ENCODE results near the gene HSPB3.
A peak's percentile ranks its signal among the peaks of the same experiment; 100 is the strongest.
"Not testable (repeated sequence)": the region's sequence is repeated elsewhere in the genome, so short reads cannot be mapped to it uniquely, and the experiment has no call there.

The HSPB3 gene, protein sequence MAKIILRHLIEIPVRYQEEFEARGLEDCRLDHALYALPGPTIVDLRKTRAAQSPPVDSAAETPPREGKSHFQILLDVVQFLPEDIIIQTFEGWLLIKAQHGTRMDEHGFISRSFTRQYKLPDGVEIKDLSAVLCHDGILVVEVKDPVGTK

DNA sequence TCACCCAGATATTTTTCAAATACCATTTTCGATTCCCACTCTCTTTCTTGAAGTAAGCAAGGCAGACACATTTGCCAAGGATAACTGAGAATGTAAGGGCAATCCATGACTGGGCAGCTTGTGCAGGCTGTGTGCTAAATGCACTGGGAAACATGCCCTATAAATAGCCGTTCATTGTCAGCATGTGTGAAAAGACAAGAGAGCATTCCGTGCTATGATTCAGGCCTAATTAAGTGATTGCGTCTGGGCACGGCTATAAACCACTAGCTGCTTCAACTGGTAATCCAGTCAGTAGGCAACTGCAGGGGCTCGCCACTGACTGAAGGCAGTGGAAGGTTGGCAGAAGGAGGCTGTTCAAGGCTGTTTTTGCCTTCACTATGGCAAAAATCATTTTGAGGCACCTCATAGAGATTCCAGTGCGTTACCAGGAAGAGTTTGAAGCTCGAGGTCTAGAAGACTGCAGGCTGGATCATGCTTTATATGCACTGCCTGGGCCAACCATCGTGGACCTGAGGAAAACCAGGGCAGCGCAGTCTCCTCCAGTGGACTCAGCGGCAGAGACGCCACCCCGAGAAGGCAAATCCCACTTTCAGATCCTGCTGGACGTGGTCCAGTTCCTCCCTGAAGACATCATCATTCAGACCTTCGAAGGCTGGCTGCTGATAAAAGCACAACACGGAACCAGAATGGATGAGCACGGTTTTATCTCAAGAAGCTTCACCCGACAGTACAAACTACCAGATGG, at the start of gene HSPB3:
HSPB3 (plus strand) TSS at position 287 of the 745 bp plus-strand sequence; CDS start at position 378, 91 bp downstream.
- no peak for DNase-seq

DNA sequence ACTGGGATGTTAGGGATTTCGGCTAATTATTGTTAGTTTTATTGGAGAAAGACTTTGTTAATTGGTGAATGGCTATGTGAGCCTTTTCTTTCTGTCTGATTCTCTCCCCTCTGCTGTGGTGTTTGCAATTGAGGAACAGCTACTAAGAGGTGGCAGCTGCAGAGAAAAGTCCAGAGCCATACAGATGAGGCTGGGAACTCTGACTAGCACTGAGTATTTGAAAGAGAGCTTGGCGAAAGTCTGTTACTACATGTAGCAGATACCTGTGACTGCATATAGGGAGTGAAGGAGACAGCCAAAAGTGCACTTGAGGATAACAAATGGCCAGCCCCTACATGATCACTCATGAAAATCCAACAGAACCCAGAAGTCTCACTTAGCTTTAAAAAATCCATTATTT, 44.3 kb upstream of the HSPB3 start:
- no peak for DNase-seq

DNA sequence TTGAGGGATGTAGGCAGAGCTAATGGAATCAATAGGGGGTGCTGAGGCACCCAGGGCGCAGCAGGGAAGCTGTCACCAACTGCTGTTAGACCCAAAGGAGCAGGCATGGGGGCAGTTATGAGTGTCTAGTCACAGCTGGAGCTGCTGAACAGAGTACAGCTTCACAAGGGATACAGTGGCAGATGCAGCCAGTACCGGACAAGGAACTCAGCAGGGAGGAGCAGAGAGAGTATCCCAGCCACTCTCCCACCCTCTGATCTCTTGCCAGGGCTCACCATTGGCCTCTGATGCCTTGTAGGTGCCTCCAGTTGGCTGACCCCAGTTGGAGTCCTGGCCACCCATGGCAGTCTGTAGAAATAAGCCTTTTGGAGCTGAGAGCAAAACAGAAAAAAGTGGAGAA, 42.6 kb upstream of the HSPB3 start:
- DNase-seq = no peak

DNA sequence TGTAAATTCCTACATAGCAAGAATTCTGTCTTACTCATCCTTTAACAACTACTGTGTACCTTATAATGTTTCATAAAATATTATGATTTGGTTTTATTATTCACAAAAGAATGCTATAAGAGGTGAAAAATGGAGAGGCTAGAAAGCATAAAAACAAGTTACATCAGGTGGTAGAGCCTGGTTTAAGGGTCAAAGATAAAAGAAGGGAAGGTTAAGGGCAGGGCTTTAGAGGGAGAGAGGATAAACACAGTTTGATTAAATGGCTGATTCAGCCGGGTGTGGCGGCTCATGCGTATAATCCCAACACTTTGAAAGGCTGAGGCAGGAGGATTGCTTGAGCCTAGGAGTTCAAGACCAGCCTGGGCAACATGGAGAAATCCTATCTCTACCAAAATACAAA, 40.4 kb upstream of the HSPB3 start:
- DNase-seq = no peak

DNA sequence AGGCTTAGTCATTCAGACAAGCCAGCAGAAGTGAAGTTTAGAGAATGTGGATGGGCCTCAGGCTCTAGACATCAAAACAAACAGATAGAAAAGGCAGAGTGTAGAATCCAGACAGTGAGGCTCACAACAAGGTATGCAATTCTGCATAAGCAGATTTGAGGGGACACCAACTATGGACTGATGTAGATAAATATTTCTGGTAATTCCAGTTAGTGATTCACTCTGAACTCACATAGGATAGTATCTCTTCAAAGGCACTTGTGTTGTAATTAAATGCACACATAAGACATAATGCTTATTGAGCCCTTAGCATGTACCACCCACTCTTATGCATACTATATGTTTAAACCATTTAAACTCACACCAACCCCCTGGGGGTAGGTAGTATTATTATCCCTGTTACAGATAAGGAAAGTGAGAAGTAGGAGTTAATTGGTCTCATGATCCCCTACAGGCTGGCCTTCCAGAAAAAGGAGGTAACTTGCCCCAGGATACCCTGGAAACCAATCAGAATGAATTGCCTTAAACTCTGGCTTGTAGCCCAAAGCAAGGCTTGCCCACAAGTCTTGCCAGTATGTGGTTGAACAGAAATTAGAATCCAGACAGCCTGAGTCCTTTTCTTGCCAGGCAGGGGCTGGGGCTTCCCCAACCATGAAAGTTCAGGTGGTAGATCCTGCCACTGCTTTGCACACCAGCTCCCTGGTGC, 39.5 kb upstream of the HSPB3 start:
- DNase-seq = no peak

DNA sequence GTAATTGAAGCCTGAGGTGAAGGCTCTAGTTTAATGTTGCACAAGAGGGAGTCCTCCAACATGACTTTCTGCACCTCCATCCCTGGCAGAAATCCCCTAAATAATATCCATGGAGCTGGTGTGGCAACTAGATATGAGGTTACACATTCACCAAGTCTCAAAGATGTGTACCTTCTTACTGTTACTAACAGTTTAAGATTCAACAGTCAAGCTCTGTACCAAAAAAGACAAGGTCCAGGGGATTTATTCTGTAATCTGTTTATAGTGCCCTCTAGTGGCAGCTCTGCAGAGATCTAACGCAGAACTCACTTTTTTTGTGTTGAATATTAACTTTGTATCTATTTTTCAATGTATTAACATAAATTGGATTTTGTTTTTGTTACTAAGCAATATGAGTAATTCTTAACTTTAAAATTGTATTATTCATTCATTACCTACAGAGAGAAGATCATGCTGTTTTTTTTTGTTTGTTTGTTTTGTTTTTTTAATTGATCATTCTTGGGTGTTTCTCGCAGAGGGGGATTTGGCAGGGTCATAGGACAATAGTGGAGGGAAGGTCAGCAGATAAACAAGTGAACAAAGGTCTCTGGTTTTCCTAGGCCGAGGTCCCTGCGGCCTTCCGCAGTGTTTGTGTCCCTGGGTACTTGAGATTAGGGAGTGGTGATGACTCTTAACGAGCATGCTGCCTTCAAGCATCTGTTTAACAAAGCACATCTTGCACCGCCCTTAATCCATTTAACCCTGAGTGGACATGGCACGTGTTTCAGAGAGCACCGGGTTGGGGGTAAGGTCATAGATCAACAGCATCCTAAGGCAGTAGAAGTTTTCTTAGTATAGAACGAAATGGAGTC, 35.7 kb upstream of the HSPB3 start:
- DNase-seq = peak in 1 of 2 donors; percentile 61

DNA sequence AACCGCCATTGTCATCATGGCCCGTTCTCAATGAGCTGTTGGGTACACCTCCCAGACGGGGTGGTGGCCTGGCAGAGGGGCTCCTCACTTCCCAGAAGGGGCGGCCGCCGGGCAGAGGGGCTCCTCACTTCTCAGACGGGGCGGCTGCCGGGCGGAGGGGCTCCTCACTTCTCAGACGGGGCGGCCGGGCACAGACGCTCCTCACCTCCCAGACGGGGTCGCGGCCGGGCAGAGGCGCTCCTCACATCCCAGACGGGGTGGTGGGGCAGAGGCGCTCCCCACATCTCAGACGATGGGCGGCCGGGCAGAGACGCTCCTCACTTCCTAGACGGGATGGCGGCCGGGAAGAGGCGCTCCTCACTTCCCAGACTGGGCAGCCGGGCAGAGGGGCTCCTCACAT, 35.0 kb upstream of the HSPB3 start:
- DNase-seq = not testable (repeated sequence)

DNA sequence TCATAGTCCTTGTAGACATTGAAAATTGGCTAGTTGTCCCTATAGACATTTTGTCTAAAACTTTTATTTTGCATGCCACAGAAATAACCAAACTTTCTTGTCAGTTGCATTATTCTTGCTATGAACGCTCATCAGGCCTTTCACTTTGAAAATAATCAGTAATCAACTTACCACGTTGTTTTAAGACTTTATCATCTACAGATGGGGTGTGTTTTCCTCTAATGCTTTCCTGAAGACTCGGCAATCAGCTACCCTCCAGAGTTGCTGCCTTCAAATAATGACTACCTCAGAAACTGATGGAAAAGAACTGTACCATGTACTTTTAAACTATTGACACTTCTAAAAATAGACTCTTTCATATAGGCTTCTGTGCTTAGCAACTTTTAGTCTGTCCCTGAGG, 33.5 kb upstream of the HSPB3 start:
- DNase-seq = no peak

DNA sequence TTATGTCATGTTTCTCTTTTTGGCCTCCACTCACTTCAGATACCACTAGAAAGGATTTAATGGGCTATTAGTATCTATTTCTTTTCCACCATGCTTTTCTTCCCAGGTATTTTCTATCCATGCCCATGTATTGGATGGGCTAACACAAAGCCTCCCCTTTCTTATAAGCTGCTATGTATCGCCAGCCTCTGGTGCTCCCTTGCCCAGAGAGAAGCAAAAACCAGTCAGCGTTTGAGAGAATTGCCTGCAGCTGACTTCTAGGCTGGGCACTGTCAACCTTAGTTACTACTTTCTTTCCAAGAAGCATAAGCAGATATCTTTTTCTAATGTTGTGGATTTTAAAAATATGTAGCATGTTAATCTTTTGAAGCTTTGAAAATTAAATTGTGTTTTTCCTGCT, 30.2 kb upstream of the HSPB3 start:
- no peak for DNase-seq

DNA sequence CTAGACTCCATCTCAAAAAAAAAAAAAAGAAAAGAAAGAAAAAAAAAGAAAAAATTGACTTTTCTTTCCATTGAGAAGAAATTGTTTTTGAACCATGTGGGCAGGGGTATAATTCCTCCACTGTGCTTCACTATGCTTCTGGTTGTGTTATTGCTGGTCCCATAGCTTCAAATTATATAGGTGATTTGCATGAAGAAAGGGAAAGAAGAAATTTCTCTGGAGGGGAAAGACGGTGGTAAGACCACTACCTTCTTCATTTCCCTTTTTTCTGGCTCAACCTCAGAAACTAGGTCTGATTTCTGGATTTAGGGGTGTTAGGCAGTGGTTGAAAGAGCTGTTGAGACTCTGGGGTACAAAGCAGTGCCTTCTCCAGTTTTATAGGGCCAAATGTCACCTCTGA, 29.3 kb upstream of the HSPB3 start:
- no peak for DNase-seq

DNA sequence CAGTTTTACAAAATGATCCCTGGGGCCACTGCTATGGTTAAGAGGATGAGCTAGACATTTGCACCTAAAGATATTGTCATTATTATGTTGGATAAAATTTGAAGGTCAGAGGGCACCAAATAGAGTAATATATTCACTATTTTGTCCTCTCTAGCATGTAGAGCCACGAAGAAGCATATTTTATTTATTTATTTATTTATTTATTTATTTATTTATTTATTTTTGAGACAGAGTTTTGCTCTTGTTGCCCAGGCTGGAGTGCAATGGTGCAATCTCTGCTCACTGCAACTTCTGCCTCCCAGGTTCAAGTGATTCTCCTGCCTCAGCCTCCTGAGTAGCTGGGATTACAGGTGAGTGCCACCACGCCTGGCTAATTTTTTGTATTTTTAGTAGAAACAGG, 20.8 kb upstream of the HSPB3 start:
- not testable (repeated sequence) for DNase-seq

DNA sequence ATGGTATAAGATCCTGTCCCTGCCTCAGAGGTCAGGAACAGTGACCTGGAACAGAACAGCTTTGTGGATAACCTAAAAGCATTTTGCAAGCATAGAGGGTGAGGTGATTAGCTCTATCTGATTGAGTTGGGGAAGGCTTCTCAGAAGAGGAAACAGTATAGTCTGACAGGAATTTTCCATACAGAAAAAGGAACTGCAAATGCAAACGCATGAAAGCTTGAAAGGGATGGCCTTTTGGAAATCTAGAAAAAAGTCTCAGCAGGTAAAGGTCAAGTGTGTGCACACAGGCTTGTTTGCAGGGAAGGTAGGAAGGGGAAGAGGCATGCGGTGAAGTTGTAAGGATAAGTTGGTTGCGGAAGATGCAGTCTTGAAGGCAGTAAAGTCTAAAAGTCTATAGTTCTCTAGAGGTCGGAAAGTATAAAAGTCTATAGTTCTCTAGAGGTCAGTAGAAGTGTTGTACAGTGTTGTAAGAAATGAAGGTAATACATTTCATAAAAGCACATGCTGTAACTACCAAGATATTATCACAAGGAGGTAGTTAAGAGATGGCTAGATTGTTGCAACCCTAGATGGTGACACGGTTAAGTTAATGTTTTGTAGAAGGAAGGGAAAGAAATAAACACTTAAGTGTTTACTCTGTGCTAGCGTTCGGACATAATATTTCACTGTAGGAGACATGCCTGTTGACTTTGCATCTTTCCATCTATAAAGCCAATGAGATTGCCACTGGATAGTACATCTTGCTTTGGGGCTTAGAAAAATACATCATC, 16.7 kb upstream of the HSPB3 start:
- no peak for DNase-seq

DNA sequence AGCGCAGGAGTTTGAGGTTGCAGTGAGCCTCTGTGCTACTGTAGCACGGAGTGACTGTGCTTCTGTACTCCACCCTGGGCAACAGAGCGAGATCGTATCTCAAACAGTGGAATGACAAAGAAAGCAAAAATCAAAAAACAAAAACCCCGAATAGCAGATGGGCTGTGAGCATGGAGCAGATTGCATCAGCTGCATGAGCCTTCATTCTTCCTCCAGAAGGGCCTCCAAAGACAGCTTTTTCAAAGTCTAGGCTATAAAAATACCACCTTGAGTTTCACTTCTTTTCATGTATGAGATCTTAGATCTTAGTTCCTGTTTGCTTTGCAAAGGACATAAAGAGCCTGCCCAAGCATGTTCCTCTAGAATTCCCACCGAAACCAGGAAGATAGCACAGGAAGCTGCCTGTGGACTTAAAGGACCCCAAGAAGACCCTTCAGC, 15.0 kb upstream of the HSPB3 start:
- peak in 1 of 2 donors; percentile 47 for DNase-seq

DNA sequence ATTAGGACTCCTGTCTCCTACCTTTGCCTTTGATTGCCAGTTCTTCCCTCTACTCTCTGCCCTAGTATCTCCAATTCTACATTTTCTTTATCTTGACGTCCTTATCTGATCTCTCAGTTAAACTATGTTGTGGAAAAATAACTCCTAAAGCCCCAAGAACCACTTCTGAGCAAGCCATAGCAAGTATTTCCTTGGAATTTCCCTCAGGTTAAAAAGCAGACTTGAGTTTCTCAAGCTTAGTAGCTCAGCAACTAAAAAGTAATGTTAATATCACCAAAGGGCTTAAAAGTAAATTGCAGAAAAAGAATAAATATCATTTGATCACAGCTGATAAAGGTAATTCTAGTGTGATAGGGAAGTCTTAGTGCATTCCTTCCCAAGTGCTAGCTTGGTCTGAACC, 13.2 kb upstream of the HSPB3 start:
- no peak for DNase-seq

DNA sequence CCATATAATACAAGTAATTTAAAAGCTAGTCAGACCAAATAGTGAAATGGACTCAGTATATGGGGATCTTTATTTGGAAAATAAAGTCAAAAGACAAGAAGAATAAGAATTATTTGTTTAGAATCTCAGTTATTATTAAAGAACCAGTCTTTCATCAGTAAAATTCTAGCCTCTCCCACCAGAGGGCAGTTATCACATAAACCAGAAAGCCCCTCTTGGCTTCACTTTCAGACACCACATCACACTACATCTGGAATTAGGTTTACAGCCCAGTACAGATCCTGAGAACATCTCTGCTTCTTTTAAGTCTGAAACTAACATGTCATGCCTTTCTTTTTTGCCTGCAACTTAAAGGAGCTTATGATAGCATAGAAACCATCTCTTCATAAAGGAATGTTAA, 12.2 kb upstream of the HSPB3 start:
- no peak for DNase-seq

DNA sequence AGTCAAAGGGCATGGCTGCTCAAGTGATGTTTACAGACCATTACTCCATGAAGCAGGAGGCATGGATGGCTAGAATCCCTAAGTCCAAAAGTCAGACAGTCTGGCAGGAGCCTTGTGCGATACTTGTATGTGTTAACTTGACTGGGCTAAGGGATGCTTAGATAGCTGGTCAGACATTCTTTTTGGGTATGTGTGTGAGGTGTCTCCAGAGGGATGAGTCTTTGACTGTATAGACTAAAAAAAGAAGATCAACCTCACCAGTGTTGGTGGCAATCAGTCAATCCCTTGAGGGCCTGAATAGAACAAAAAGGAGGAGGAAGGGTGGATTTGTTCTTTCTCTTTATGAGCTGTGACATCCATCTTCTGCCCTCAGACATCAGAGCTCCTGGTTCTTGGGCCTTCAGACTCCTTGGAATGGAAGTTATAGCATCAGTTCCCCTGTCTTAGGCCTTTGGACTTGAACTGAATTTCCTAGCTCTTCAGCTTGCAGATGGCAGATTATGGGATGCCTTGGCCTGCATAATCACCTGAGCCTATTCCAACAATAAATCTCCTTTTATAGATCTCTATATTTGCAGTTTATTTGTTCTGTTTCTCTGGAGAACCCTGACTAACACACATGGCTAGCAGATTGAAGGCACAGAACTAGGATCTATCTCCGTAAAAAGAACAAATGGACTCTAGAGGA, 9.7 kb upstream of the HSPB3 start:
- DNase-seq = no peak

DNA sequence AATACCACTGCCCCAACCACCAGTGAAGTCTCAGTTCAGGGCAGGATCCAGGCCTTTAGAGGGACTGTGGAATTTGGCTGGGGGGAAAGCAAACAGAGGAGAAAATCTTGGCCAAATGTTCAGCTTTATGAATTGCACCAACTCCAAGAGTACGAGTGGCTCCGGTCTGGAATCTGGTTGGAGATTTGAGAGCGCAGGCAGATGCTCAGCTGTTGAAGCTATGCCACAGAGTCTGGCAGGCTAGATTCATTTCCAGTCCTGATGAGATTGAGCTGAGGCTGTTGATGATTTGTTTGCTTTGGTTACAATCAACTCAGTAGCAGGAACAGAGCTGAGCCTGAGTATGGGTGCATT, 9.1 kb upstream of the HSPB3 start:
- DNase-seq = no peak

DNA sequence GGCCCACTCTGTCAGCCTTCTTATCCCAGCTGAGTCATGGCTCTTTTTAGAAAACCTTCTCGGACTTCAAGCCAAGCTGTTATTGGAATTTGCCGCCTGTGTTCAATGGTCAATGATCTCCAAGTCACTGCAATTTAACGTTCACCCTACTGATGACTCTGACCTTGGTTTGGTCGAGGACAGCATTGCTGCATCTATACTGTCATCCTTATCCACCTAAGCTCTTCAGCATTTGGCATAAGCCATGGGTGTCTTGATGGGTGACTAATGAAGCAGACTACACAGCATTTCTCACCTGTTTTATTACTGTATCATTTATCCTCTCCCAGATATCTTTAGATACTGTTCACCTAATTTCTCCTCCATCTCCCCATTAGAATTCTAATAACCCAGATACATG, 5.6 kb upstream of the HSPB3 start:
- no peak for DNase-seq

DNA sequence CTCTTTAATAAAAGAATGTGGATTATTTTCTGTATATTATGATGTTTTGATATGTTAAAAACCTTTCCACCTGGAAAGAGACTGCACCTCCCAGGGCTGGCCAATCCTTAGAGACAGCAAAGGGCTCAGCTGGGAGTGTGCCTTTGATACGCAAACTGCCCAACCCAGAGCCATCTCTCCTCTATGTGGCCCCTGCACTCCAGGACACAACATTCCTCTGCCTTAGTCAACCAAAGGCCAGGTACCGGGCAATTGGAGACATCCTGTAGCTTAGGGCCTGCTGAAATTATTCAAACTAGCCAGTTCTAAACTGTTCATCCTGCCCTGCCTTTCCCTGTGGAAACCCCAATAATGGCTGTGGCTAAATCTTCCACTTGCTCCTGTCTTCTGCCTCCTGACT, 5.0 kb upstream of the HSPB3 start:
- no peak for DNase-seq

DNA sequence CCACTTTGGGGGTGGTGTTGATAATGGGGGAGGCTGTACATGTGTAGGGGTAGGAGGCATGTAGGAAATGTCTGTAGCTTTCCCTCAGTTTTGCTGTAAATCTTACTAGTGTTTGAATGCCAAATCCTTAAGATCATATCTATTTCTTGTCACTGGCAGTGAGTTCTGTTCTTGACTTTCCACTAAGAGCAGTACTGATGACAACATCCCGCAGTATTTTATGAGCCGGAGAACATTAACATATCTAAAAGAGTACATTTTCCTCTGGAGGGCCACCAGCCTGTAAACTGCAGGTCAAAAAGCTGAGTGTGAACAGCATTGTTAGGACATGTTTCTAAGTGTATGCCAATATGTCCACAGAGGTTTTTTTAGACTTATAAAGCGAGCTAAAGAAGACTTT, 2.5 kb upstream of the HSPB3 start:
- no peak for DNase-seq

DNA sequence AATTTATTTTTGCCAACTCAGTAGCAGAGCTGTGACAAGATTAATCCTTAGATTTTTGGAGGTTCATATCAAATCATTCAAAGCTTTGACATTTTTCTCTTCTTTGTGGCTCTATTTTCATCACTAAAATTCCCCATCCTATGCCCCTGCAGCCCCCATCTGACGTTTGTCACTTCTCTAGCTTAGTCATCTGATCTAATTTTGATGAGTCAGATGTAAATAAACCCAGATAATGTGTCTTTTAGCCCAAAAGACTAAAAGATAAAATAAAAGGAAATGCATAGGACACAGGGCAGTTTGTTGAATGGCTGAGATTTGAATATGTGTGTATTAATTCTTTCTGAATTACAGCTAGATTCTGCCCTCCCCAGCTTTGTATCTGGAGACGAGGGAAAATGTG, 897 bp upstream of the HSPB3 start:
- no peak for DNase-seq
